OCI-LY3 (cell line): Measurements from ENCODE around the gene THAP12.

Experiments
- H2AFZ ChIP-seq: fragments of 200-600, 300-600 bp; shearing (Covaris generic); 2 replicates; pipeline ENCODE4 v1.6.0; 2014; ENCODE audit warnings: antibody characterized with exemption, low read depth, low read length
- H3K27ac ChIP-seq: fragments of 200-600, 300-600 bp; sonication (generic); 2 replicates; pipeline ENCODE4 v1.5.1; 2014; ENCODE audit warnings: mild to moderate bottlenecking, low read length, moderate library complexity, mixed read lengths
- H3K27me3 ChIP-seq: fragments of 200-600, 300-600 bp; sonication (generic); 2 replicates; pipeline ENCODE4 v1.6.1; 2014; ENCODE audit warnings: low read depth, low read length, mixed read lengths
- H3K36me3 ChIP-seq: fragments of 200-600, 300-600 bp; sonication (generic); replicated peaks from 2 replicates; pipeline ENCODE3; 2014; ENCODE audit warnings: low read depth, low read length, mixed read lengths
- H3K4me1 ChIP-seq: fragments of 300-600, 200-600 bp; sonication (generic); 2 replicates; pipeline ENCODE4 v1.6.1; 2014; ENCODE audit warnings: low read length, mixed read lengths
- H3K4me2 ChIP-seq: fragments of 200-600, 300-600 bp; sonication (generic); 2 replicates; pipeline ENCODE4 v1.6.1; 2014; ENCODE audit warnings: low read length, mixed read lengths
- H3K4me3 ChIP-seq: fragments of 300-600, 200-600 bp; sonication (generic); 2 replicates; pipeline ENCODE4 v1.5.1; 2014; ENCODE audit warnings: antibody characterized with exemption, mild to moderate bottlenecking, low read length, moderate library complexity
- H3K79me2 ChIP-seq: fragments of 300-600, 200-600 bp; shearing (Covaris generic); 2 replicates; pipeline ENCODE4 v1.6.1; 2014; ENCODE audit warnings: mild to moderate bottlenecking, low read length, mixed read lengths
- H3K9ac ChIP-seq: fragments of 300-600, 200-600 bp; shearing (Covaris generic); 2 replicates; pipeline ENCODE4 v1.6.0; 2014; ENCODE audit warnings: mild to moderate bottlenecking, low read length, moderate library complexity
- H3K9me3 ChIP-seq: fragments of 200-600, 300-600 bp; shearing (Covaris generic); 2 replicates; pipeline ENCODE4 v1.6.1; 2014; ENCODE audit warnings: low read length, mixed read lengths; ENCODE audit not compliant: insufficient read depth
- H4K20me1 ChIP-seq: fragments of 200-600, 300-600 bp; sonication (generic); 2 replicates; pipeline ENCODE4 v1.6.1; 2016; ENCODE audit warnings: low read length, mixed read lengths; ENCODE audit not compliant: insufficient read depth
- EZH2phosphoT487 ChIP-seq: fragments of 200-600 bp; shearing (Covaris generic); IDR thresholded peaks from 2 replicates; pipeline ENCODE4 v1.6.1; 2018; ENCODE audit warnings: antibody characterized with exemption, mixed run types, low read depth
- TF ChIP-seq, protein P1 (sequence below): fragments of 200-600, 300-600 bp; sonication (generic); IDR thresholded peaks from 2 replicates; pipeline ENCODE4 v1.5.1; 2014; ENCODE audit warnings: antibody characterized with exemption, low read length, low read depth

Gene THAP12

DNA sequence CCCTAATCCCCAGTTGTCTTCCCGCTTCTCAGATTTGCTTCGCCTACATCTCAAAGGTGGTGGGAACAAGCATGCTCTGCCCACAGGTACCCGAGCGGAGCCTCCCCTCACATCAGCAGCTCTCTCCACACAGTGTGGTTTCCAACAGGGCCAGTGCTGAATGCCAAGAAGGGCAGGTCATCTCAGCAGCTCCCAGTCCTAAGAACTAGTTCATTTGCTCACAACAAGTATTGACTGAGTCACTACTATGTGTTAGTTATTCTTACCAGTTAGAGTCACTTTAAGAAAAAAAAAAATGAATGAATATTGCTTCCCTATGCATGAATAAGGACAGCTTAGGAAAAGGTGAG lies 66.2 kb downstream of the THAP12 start:
- H4K20me1 ChIP-seq = no peaks in the 10 kb centered on the region
- H2AFZ ChIP-seq = no peak overlapping the region
- H3K4me1 ChIP-seq = no peaks in the 10 kb centered on the region
- no peak overlapping the region for H3K27ac ChIP-seq
- H3K4me2 ChIP-seq = no peak overlapping the region
- H3K9me3 ChIP-seq = no peaks in the 10 kb centered on the region
- peaks cover 27% of the 10 kb centered on the region for H3K27me3 ChIP-seq
- H3K9ac ChIP-seq = no peak overlapping the region
- TF ChIP-seq, protein P1, sequence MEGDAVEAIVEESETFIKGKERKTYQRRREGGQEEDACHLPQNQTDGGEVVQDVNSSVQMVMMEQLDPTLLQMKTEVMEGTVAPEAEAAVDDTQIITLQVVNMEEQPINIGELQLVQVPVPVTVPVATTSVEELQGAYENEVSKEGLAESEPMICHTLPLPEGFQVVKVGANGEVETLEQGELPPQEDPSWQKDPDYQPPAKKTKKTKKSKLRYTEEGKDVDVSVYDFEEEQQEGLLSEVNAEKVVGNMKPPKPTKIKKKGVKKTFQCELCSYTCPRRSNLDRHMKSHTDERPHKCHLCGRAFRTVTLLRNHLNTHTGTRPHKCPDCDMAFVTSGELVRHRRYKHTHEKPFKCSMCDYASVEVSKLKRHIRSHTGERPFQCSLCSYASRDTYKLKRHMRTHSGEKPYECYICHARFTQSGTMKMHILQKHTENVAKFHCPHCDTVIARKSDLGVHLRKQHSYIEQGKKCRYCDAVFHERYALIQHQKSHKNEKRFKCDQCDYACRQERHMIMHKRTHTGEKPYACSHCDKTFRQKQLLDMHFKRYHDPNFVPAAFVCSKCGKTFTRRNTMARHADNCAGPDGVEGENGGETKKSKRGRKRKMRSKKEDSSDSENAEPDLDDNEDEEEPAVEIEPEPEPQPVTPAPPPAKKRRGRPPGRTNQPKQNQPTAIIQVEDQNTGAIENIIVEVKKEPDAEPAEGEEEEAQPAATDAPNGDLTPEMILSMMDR = no peak
- TF ChIP-seq EZH2phosphoT487 = no peak
- H3K79me2 ChIP-seq = no peaks in the 10 kb centered on the region
- no peaks in the 10 kb centered on the region for H3K36me3 ChIP-seq
- H3K4me3 ChIP-seq = no peak overlapping the region

DNA sequence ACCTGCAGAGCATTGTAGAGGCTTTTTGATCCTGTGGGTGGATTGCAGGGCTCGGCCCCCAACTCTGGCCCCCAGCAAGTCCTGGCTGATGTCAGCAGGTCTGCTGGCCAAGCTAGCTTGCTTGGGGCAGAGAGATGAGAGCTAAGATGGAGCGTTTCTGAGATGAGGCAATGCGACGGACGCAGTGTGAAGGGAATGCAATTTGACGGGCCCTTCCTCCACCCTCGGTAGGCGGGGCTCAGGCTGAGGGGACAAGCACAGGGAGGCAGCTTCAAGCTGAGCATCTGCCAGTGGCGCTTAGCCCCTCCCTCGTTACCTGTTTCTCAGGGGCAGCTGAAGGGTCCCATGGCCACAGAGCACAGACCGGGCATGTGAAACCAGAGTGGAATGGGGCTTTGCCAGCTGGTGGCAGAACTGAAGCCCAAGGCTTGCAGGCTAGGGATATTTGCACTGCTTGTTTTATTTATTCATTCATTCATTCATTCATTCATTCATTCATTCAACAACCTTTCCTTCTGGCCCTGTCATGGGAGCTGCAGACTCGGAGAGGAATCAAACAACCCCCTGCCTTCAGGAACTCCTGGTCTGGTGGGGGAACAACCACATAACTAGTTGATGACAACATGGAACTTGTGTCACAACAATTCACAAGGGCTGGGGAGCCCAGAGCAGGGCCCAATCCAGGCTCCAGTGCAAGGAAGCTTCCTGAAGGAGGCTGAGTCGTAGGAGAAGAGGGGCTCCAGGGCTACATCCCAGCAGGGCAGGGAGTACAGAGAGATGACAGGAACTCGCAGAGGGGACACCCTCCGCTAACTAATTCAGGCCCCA lies 66.8 kb downstream of the THAP12 start:
- no peaks in the 10 kb centered on the region for H3K4me1 ChIP-seq
- no peaks in the 10 kb centered on the region for H4K20me1 ChIP-seq
- no peak overlapping the region for H3K4me2 ChIP-seq
- no peak overlapping the region for H2AFZ ChIP-seq
- no peaks in the 10 kb centered on the region for H3K9me3 ChIP-seq
- H3K79me2 ChIP-seq = no peaks in the 10 kb centered on the region
- TF ChIP-seq, protein P1 = no peak
- no peak overlapping the region for H3K27ac ChIP-seq
- H3K9ac ChIP-seq = no peak overlapping the region
- H3K4me3 ChIP-seq = no peak overlapping the region
- H3K36me3 ChIP-seq = no peaks in the 10 kb centered on the region
- H3K27me3 ChIP-seq = peaks cover 29% of the 10 kb centered on the region

DNA sequence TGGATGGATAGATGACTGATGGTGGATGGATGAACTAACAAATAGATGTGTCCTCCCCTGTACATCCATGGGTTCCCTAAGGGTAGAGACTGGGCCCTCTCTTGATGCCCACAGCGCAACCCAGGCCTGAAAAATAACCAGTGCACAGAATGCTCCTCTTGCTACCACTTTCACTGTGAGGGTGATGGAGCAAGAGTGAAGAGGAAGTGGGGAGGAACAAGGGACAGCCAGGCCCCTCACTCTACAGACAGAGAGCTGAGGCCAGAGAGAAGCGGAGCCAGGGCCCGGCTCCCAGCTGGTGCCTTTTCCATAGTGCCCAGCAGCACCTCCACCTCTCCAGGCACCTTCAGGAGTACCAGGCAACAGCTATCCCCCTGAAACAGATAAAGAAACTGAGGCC lies 67.7 kb downstream of the THAP12 start:
- no peak overlapping the region for H3K4me2 ChIP-seq
- TF ChIP-seq, protein P1 = no peak
- TF ChIP-seq EZH2phosphoT487 = no peak
- H3K4me3 ChIP-seq = no peak overlapping the region
- H4K20me1 ChIP-seq = no peaks in the 10 kb centered on the region
- no peaks in the 10 kb centered on the region for H3K79me2 ChIP-seq
- no peak overlapping the region for H3K27ac ChIP-seq
- no peaks in the 10 kb centered on the region for H3K4me1 ChIP-seq
- no peak overlapping the region for H2AFZ ChIP-seq
- H3K9ac ChIP-seq = no peak overlapping the region
- peaks cover 29% of the 10 kb centered on the region for H3K27me3 ChIP-seq
- H3K9me3 ChIP-seq = no peaks in the 10 kb centered on the region
- H3K36me3 ChIP-seq = no peaks in the 10 kb centered on the region

DNA sequence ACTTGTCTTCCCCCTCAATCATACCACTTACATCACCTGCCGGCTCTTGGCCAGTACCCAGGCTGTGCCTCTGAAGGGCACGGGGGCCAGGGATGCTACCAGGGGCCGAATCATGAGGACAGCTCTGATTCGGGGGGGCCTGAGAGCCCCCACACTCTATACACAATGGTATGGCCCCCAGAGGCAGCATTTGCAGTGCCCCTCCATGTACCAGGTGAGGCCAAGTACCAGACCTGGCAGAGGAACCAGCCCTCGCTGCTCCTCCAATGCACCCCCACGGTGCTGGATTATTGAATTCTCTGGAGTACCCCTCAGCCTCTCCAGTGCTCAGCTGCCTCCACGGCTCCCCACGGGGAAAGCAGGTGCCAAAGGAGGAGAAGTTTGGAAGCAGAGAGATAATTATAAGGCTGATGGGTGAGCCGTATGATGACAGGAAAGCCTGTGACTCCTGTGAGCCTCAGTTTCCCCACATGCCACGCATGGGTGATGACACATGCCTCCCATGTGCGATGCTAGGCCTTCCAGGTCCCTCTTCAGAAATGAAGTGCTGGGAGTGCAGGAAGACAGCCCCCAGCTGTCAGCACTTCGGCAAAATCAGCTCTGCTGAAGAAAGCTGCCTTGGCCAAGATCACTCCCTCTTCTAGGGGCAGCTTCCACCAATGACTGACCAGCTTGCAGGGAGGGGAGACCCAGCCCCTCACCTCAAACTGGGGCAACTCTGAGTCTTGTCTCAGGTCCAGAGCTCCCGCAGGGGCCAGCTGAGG lies 69.9 kb downstream of the THAP12 start:
- Histone ChIP-seq H3K36me3 (no peaks in the 10 kb centered on the region), H3K27ac (no peak overlapping the region), H3K4me2 (no peak overlapping the region), H3K79me2 (no peaks in the 10 kb centered on the region), H4K20me1 (no peaks in the 10 kb centered on the region), H3K9me3 (no peaks in the 10 kb centered on the region), H3K4me3 (no peak overlapping the region), H2AFZ (no peak overlapping the region), H3K9ac (no peak overlapping the region), H3K27me3 (peaks cover 21% of the 10 kb centered on the region), H3K4me1 (no peaks in the 10 kb centered on the region)
- TF ChIP-seq EZH2phosphoT487 = no peak
- TF ChIP-seq, protein P1 = no peak
